GM18499 (cell line): Measurements from ENCODE around the gene BCL2L2.
"Not testable (repeated sequence)": the region's sequence is repeated elsewhere in the genome, so short reads cannot be mapped to it uniquely, and the experiment has no call there.

ENCODE experiments used
- ATAC-seq: cut with Tn5 transposase; IDR thresholded peaks from one replicate; pipeline ENCODE4 v1.9.1; 2021; ENCODE audit warnings: moderate number of reproducible peaks; ENCODE audit not compliant: insufficient read depth, unreplicated experiment

BCL2L2 gene

GRCh38 chr14:23306412-23307145 is at the start of gene BCL2L2:
Gene BCL2L2 (plus strand): TSS chr14:23306833. CDS start chr14:23307768, 935 bp downstream.
- no peak for ATAC-seq

GRCh38 chr14:23258256-23258655 is 48.4 kb upstream of the BCL2L2 start:
- ATAC-seq = no peak

GRCh38 chr14:23259426-23259825 is 47.2 kb upstream of the BCL2L2 start:
- ATAC-seq = no peak

- not testable (repeated sequence) for ATAC-seq
Measured at GRCh38 chr14:23260849-23261248, 45.8 kb upstream of the BCL2L2 start.

GRCh38 chr14:23269193-23269592 is 37.4 kb upstream of the BCL2L2 start:
- ATAC-seq = no peak

- ATAC-seq = no peak
Measured at GRCh38 chr14:23275412-23275811, 31.2 kb upstream of the BCL2L2 start.

GRCh38 chr14:23277189-23277588 is 29.4 kb upstream of the BCL2L2 start:
- ATAC-seq = no peak

GRCh38 chr14:23277928-23278327 is 28.7 kb upstream of the BCL2L2 start:
- not testable (repeated sequence) for ATAC-seq

- ATAC-seq = no peak
Measured at GRCh38 chr14:23281247-23281646, 25.4 kb upstream of the BCL2L2 start.

GRCh38 chr14:23284654-23285529 is 21.7 kb upstream of the BCL2L2 start:
- ATAC-seq = no peak

- ATAC-seq = no peak
Measured at GRCh38 chr14:23285530-23286019, 21.1 kb upstream of the BCL2L2 start.

GRCh38 chr14:23286020-23286901 is 20.4 kb upstream of the BCL2L2 start, which contains the start of gene HOMEZ:
Gene HOMEZ (minus strand): TSS chr14:23286132. CDS start chr14:23285952, 180 bp downstream.
- peak; percentile 86 for ATAC-seq

- no peak for ATAC-seq
Measured at GRCh38 chr14:23286902-23287479, 19.6 kb upstream of the BCL2L2 start.

GRCh38 chr14:23294734-23295561 is 11.7 kb upstream of the BCL2L2 start:
- no peak for ATAC-seq

- ATAC-seq = no peak
Measured at GRCh38 chr14:23296012-23296777, 10.4 kb upstream of the BCL2L2 start.

- no peak for ATAC-seq
Measured at GRCh38 chr14:23297096-23297495, 9.5 kb upstream of the BCL2L2 start.

- no peak for ATAC-seq
Measured at GRCh38 chr14:23297611-23298277, 8.9 kb upstream of the BCL2L2 start.
